ENCODE measurements around the gene SRM. TPM values are rescaled to one million over a fixed set of nuclear protein-coding genes. Genes with fewer than 3 reads are reported as not detected.
"Not testable (repeated sequence)": the region's sequence is repeated elsewhere in the genome, so short reads cannot be mapped to it uniquely, and the experiment has no call there.

The SRM gene
- total and polyA plus RNA-seq, 2 experiments from 2014 or later, result 48.0 to 104 TPM

DNA sequence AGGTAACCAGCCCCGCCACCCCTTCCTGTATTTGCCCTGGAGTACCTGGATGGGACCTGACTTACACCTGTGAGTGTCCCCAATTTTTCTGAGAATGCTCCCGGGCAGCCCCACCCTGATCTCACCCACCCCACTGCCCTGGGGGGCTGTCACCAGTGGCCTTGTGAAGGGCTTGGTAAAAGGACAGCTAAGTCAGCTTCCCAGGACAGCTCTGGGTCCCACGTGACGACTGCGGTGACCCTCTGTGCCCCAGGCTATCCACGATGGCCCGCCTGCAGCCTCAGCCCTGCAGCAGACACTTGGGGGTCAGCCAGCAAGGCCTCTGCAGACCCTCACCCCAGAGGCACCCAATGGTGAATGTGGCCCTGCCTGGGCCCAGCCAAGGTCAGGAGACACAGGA is 5.6 kb downstream of the SRM start:
- no peak for TF ChIP-seq EZH2phosphoT487 (IDR thresholded peaks at IDR 0.05; ENCODE audit: insufficient read depth, low read depth)
- TF ChIP-seq EZH2 (IDR thresholded peaks at IDR 0.05; ENCODE audit: insufficient read depth, poor library complexity, severe bottlenecking), result no peak
- H3K36me3 ChIP-seq (ENCODE audit: low read depth), result 0 out of 2 replicates have a peak, but pooled peaks cover 3% of the 10 kb centered on the region
- no peaks in the 10 kb centered on the region for H3K9me3 ChIP-seq (ENCODE audit: low read depth)
- H3K9ac ChIP-seq, result no peak overlapping the region
- H4K20me1 ChIP-seq (ENCODE audit: insufficient read depth), result no peaks in the 10 kb centered on the region
- DNase-seq, result no peak
- H3F3A ChIP-seq (ENCODE audit: insufficient read depth), result peaks cover 26% of the 10 kb centered on the region
- WGBS, 2 experiments (ENCODE audit: low coverage in 1 of 2, low lambda C conversion rate in 2 of 2, missing lambda C conversion rate in 2 of 2), result 79 to 81% methylated on average over 6 to 7 of the region's 7 CpGs
- no peak overlapping the region for H3K4me2 ChIP-seq (ENCODE audit: unreplicated experiment)
- H3K4me3 ChIP-seq, result no peak overlapping the region
- no peaks in the 10 kb centered on the region for H3K27me3 ChIP-seq (replicated peaks; ENCODE audit: insufficient read depth)
- no peaks in the 10 kb centered on the region for H3K4me1 ChIP-seq (ENCODE audit: insufficient read depth)
- no peak overlapping the region for H2AFZ ChIP-seq
- peaks cover 19% of the 10 kb centered on the region for H3K79me2 ChIP-seq (ENCODE audit: insufficient read depth)
- in situ Hi-C loops (cut with MboI), result no loop called here
- no peaks in the 10 kb centered on the region for H3K9me2 ChIP-seq (ENCODE audit: insufficient read depth)
- no peak overlapping the region for H3K27ac ChIP-seq

DNA sequence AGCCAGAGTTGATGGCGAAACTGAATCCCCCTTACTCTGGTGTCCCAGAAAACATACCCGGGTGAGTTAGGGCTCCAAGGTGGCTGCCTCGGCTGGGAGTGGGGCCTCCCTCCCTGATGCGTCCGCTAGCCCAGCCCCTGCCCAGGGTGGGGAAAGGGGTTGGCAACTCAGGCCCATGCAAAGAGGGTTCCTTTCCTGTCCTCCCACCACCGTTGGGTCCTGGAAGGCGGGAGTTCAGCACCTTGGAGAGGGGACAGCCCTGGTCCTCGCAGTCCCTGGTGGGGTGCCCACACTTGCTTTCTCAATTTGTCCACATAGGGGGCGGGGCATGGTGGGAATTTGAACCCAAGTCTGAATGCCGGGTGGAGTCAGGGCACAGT is 6.1 kb downstream of the SRM start:
- H3K27ac ChIP-seq, result no peak overlapping the region
- peaks cover 26% of the 10 kb centered on the region for H3F3A ChIP-seq (ENCODE audit: insufficient read depth)
- H3K9me3 ChIP-seq (ENCODE audit: low read depth), result no peaks in the 10 kb centered on the region
- no peak overlapping the region for H2AFZ ChIP-seq
- DNase-seq, result peak; percentile 53
- H4K20me1 ChIP-seq (ENCODE audit: insufficient read depth), result no peaks in the 10 kb centered on the region
- no peak for TF ChIP-seq EZH2phosphoT487 (IDR thresholded peaks at IDR 0.05; ENCODE audit: insufficient read depth, low read depth)
- TF ChIP-seq EZH2 (IDR thresholded peaks at IDR 0.05; ENCODE audit: insufficient read depth, poor library complexity, severe bottlenecking), result no peak
- peaks cover 15% of the 10 kb centered on the region for H3K79me2 ChIP-seq (ENCODE audit: insufficient read depth)
- H3K4me3 ChIP-seq, result no peak overlapping the region
- H3K27me3 ChIP-seq (replicated peaks; ENCODE audit: insufficient read depth), result no peaks in the 10 kb centered on the region
- H3K9ac ChIP-seq, result no peak overlapping the region
- 0 out of 2 replicates have a peak, but pooled peaks cover 3% of the 10 kb centered on the region for H3K36me3 ChIP-seq (ENCODE audit: low read depth)
- 59 to 66% methylated on average over 8 to 9 of the region's 10 CpGs for WGBS, 2 experiments (ENCODE audit: low coverage in 1 of 2, low lambda C conversion rate in 2 of 2, missing lambda C conversion rate in 2 of 2)
- no peaks in the 10 kb centered on the region for H3K9me2 ChIP-seq (ENCODE audit: insufficient read depth)
- no peak overlapping the region for H3K4me2 ChIP-seq (ENCODE audit: unreplicated experiment)
- in situ Hi-C loops (cut with MboI), result no loop called here
- H3K4me1 ChIP-seq (ENCODE audit: insufficient read depth), result no peaks in the 10 kb centered on the region

DNA sequence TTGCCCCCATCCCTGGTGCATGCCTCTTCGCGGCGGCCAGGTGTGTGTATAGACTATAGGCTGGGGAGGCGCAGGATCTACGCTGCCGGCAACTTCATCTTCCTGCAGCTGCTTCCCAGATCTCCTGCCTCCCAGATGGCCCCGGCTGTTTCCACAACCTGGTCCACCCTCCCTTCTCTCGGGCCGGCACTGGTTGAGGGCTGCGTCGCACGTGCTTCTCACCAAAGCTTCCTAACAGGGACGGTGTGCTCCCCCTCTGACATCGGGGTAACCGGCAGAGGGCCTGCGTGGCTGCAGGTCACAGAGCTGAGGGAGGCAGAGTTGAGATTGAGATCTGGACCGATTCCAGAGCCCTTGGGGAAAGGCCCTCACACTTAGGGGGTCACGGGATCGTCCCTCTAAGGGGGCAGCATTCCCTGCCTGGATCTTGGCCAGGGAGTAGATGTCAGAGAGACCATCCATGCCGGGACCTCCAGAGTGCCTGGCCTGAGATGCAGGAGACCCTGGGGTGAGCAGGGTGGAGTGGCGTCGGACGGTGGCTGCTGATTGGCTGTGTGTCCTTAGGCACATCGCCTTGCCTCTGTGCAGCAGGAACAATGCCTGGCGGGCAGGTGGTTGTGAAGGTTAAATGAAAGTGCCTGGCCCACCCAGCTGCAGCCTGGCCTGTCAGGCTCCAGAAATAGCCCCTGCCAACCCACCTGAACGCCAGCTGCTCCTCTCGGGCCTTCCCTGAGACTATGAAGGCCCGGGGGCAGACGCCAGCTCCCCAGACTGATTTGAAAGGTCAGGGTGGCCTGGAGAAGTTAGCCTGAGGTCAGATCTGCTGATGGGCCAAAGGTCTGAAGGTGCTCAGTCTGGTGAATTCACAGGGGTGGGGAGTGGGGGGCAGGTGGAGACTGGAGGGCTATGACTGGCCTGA is 6.7 kb downstream of the SRM start:
- Histone ChIP-seq H3K27ac (no peak overlapping the region), H3K9me3 (ENCODE audit: low read depth) (no peaks in the 10 kb centered on the region), H3K9ac (no peak overlapping the region), H3K4me2 (ENCODE audit: unreplicated experiment) (no peak overlapping the region), H3K4me1 (ENCODE audit: insufficient read depth) (no peaks in the 10 kb centered on the region), H2AFZ (no peak overlapping the region), H3K36me3 (ENCODE audit: low read depth) (0 out of 2 replicates have a peak, but pooled peaks cover 3% of the 10 kb centered on the region), H3K4me3 (no peak overlapping the region), H3K27me3 (replicated peaks; ENCODE audit: insufficient read depth) (no peaks in the 10 kb centered on the region), H3K79me2 (ENCODE audit: insufficient read depth) (peaks cover 8% of the 10 kb centered on the region), H4K20me1 (ENCODE audit: insufficient read depth) (no peaks in the 10 kb centered on the region), H3F3A (ENCODE audit: insufficient read depth) (peaks cover 26% of the 10 kb centered on the region), H3K9me2 (ENCODE audit: insufficient read depth) (no peaks in the 10 kb centered on the region)
- in situ Hi-C loops (cut with MboI), result no loop called here
- TF ChIP-seq EZH2 (IDR thresholded peaks at IDR 0.05; ENCODE audit: insufficient read depth, poor library complexity, severe bottlenecking) (no peak), EZH2phosphoT487 (IDR thresholded peaks at IDR 0.05; ENCODE audit: insufficient read depth, low read depth) (no peak)
- 28% methylated on average over 29 of the region's 29 CpGs for WGBS, 2 experiments (ENCODE audit: low coverage in 1 of 2, low lambda C conversion rate in 2 of 2, missing lambda C conversion rate in 2 of 2)
- peak; percentile 34 for DNase-seq

DNA sequence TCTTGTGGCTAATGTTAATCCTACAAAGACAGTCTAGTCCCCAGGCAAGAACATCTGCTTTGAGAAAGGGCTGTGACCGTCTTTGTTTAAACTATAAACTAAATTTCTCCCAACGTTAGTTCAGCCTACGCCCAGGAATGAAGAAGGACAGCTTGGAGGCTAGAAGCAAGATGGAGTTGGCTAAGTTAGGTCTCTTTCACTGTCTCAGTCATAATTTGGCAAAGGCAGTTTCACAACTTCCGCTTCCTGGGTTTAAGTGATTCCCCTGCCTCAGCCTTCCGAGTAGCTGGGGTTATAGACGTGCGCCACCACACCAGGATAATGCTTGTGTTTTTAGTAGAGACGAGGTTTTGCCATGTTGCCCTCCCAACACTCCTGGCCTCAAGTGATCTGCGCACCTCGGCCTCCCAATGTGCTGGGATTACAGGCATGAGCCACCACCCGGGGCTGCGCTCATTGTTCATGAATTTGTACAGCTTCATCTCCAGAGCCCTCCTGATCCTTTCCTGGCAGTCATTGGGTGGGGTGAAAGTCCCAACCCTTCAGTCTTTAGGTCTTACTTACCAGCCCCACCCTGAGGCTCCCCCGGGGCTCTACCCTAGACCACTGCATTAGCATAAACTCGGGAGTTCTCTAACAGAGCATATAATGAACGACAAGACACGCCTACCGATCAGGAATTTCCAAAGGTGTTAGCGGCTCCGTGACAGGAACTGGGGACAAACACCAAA is 7.9 kb downstream of the SRM start:
- Histone ChIP-seq H3K4me2 (ENCODE audit: unreplicated experiment) (no peak overlapping the region), H3K4me1 (ENCODE audit: insufficient read depth) (no peaks in the 10 kb centered on the region), H2AFZ (no peak overlapping the region), H3K9ac (no peak overlapping the region), H3K27ac (no peak overlapping the region), H3K9me3 (ENCODE audit: low read depth) (no peaks in the 10 kb centered on the region), H3F3A (ENCODE audit: insufficient read depth) (peaks cover 25% of the 10 kb centered on the region), H3K79me2 (ENCODE audit: insufficient read depth) (no peaks in the 10 kb centered on the region), H3K27me3 (replicated peaks; ENCODE audit: insufficient read depth) (no peaks in the 10 kb centered on the region), H4K20me1 (ENCODE audit: insufficient read depth) (no peaks in the 10 kb centered on the region), H3K4me3 (no peak overlapping the region), H3K9me2 (ENCODE audit: insufficient read depth) (no peaks in the 10 kb centered on the region), H3K36me3 (ENCODE audit: low read depth) (no peaks in the 10 kb centered on the region)
- 56% methylated on average over 19 of the region's 19 CpGs for WGBS, 2 experiments (ENCODE audit: low coverage in 1 of 2, low lambda C conversion rate in 2 of 2, missing lambda C conversion rate in 2 of 2)
- in situ Hi-C loops (cut with MboI), result no loop called here
- TF ChIP-seq EZH2phosphoT487 (IDR thresholded peaks at IDR 0.05; ENCODE audit: insufficient read depth, low read depth) (no peak), EZH2 (IDR thresholded peaks at IDR 0.05; ENCODE audit: insufficient read depth, poor library complexity, severe bottlenecking) (no peak)
- DNase-seq, result peak; percentile 22

DNA sequence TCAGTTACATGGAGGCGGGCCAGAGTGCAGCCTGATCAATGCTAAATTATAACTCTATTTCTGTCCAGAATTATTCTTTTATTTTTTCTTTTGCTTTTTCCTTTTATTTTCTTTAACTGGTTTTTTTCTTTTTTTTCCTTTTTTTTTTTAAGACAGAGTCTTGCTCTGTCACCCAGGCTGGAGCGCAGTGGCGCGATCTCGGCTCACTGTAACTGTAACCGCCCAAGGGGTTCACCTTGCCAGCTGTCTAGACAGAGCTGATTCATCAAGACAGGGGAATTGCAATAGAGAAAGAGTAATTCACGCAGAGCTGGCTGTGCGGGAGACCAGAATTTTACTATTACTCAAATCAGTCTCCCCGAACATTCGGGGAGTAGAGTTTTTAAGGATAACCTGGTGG is 8.7 kb downstream of the SRM start:
- H3K27me3 ChIP-seq (replicated peaks; ENCODE audit: insufficient read depth); H3K9ac ChIP-seq; H3K9me3 ChIP-seq (ENCODE audit: low read depth); H3K27ac ChIP-seq; in situ Hi-C loops (cut with MboI); H3K4me1 ChIP-seq (ENCODE audit: insufficient read depth); H2AFZ ChIP-seq; H3K36me3 ChIP-seq (ENCODE audit: low read depth); H3K79me2 ChIP-seq (ENCODE audit: insufficient read depth); H4K20me1 ChIP-seq (ENCODE audit: insufficient read depth); H3K4me3 ChIP-seq; H3K9me2 ChIP-seq (ENCODE audit: insufficient read depth); H3K4me2 ChIP-seq (ENCODE audit: unreplicated experiment); DNase-seq: not testable (repeated sequence)
- WGBS, 2 experiments (ENCODE audit: low coverage in 1 of 2, low lambda C conversion rate in 2 of 2, missing lambda C conversion rate in 2 of 2), result 83 to 86% methylated on average over 10 of the region's 10 CpGs
- 0 out of 2 replicates have a peak, but pooled peaks cover 16% of the 10 kb centered on the region for H3F3A ChIP-seq (ENCODE audit: insufficient read depth)

All from GM23248 (cell line).